DMS153 treated with DMSO at 0.1 percent for 48 hours (cell line): Measurements from ENCODE around the gene CBS.
"Not testable (repeated sequence)": the region's sequence is repeated elsewhere in the genome, so short reads cannot be mapped to it uniquely, and the experiment has no call there.

Experiments used
- DNase-seq: peaks from one replicate; lab custom pipeline; 2025; ENCODE audit not compliant: unreplicated experiment; lab: John Stamatoyannopoulos, UW

CBS gene

GRCh38 chr21:43068065-43068464, 7.6 kb downstream of the CBS start:
- not testable (repeated sequence) for DNase-seq

DNA sequence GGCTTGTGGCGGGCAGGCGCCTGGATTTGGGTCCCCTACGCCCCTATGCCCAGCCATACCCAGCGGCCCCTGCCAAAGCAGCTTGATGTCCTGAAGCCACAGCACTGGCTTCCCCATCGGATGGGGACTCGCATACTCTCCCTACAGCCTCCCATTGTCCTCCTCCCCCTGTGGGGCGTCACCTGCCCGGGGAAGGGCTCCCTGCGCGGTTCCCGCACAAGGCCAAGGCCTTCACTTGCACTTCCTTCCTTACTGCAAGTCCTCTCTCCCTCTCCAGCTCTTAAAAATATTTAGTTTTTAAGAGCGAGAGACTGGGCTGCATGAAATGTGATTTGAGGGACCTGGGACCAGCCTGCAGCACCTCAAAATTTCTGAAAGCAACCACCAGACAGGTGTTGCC, 8.9 kb downstream of the CBS start:
- not testable (repeated sequence) for DNase-seq

DNA sequence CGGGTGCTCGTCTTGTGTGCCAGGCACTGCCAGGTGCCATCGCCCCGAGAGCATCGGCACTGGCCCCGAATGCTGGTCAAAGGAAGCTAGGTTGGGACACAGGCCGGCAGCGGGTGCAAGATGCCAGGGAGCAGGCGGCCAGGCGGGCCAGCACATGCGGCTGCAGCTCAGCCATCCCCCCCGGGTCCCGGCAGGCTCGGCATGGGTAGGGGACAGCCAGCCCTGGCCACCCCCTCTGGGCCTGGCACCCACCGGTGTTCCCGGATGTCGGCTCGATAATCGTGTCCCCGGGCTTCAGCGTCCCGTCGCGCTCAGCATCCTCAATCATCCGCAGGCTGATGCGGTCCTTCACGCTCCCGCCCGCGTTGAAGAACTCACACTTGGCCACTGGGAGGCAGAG, 9.6 kb downstream of the CBS start:
- not testable (repeated sequence) for DNase-seq

DNA sequence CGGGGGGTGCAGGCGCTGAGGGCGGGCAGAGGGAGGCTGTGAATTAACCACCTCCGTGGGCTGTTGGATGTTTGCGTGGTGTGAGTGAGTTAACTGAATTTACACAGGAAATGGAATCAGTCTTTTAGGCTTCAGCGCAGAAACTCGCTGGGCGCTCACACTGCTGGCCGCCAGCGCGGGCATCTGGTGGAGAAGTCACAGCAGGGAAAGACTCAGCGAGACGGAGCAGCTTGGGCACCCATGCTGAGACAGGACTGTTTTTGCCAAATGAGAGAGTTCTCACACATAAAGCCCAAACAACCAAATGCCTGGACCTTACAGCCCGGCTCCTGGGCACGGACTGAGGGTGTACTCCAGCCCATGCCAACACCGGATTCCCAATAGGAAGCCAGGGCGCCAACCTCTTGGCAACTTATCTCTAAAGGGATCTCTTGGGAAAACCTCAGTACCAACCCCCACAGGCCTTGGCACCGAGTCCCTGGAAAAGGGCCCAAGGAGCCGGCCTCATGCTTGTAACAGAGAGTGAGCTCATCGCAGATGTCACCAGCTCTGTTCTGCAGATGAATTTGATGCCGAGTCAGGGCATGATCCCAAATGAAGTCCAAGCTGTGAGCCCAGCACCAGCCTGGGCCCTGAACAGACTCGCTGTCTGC, 11.2 kb downstream of the CBS start:
- DNase-seq: not testable (repeated sequence)

GRCh38 chr21:43062955-43063664, 12.5 kb downstream of the CBS start:
- not testable (repeated sequence) for DNase-seq

- not testable (repeated sequence) for DNase-seq
These were observed 22.5 kb downstream of the CBS start for GRCh38 chr21:43053112-43053511.

DNA sequence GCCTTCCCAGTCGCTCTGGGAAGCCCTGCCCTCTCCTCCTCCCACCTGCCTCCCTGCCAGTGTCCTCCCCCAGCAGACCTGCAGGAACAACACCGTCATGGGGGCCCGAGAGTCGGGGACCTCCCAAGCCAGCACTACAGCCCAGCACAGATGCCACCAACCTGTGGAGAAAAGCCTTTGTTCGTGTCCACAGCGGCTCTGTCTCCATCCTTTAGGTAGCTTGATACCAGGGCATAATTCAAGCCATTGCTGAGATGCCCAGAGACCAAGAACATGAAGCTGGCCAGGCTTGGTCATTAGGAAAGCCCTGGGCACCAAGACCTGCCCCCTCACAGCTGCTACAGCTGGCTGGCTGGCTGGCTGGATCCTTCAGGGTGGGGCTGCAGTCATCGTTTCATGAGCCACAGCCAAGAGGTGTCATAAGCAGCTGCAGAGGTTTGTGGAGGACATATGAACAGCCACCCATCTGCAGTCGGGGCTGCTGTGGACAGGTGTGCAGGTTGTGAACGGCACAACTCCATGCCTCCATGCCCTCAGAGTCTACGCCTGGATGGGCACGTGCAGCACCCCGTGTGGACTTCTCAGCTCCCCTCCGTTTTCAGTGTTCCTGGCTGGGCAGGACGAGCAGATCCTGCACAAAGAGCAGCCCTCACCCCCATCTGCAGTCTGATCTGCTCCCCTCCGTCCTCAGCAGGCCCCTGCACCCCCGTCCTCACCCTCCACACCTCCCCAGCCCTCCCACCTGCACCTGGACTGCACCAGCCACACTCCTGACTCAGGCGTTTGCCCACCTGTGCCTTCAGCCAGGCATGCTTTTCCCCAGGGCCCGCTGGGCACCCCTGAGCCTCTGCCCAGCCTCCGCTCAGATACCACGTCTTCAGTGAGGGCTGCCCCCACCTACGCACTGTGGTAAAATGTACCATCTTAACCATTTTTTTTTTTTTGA, 29.5 kb downstream of the CBS start:
- DNase-seq: not testable (repeated sequence)

DNA sequence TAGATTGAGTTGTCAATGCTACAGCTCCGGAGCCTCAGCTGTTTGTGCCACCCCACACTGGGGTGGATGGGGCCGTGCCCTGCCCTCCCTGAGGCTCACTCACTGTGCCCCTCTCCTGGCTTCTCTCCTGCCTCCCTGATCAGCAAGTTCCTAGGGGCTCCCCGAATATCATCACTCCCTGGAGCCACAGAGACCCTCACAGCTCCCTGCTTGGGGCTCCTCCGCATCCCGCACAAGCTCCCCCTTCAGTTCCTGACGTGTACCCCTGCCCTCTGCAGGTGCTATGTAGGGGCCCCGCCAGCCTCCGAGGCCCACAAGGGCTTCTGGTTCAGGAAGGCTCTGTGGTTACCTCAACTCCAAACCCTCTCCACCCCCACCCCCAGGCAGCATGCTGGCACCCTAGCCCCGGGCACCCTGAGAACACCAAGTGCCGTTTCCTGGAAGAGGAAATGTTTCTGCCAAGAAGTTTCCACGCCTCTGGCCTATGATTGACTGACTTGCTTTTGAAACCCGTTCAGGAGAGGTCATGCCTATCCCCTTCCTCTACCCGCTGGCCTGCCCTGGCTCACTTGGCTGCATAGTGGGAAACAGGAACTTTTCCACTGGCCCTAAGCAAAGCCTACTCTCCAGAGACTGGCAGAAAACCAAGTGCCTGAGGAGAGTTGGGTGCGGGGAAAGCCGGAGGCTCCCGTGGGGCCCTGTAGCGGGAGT, 30.3 kb downstream of the CBS start:
- not testable (repeated sequence) for DNase-seq

DNA sequence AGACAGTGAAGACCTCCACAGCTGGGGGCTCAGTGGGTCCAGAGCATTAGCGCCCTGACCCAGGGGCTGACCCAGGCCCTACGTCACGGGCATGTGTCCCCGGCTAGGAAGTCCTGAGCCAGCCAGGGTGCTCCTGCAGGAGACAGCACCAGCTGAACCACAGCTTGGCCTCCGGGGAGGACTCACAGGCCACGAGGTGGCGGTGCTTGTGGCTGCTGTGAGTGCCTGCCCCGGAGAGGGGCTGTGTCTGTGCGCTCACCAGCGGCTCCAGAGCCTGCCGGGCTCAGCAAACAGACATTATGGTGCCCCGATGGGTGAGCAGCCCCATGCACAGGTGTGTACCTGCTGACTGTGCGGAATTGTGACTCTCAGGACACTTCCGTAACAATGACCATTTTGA, 31.1 kb downstream of the CBS start:
- DNase-seq: not testable (repeated sequence)

DNA sequence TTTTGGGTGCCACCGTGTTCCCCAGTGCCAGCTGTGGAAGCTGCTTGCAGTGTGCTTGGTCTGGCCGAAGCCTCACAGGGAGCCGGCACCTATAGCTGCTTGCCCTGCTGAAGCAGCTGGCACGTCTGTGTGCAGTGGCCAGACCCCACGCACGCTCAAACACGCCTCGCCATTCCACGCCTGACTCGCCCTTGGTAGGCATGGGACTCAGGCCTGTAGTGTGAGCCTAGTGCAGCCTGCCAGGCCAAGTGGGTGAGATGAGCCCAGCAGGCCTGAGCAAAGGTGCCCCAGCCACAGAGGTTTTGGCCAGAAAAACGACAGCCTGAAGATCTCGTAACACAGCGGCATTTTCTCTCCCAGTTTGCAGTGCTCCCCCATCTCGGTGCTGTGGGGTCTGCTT, 32.3 kb downstream of the CBS start:
- not testable (repeated sequence) for DNase-seq

DNA sequence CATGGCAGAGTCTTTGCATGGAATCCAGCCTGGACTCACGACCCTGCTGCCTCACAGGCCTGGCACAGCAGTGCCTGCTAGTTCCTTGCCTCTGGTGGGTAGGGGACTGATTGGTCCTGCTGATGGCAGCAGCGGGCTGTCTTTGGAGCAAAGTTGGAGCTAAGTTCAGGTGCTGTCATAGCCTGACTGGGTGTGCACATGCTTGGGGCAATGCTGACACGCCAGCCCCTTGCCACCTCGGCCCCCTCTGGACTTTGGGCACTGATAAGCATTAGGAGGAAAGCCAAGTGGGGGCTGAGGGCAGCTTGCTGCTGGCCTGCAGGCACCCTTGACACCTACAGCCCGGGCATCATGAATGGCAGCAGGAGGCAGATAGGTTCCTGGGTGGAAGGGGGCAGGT, 33.5 kb downstream of the CBS start:
- DNase-seq: not testable (repeated sequence)

- not testable (repeated sequence) for DNase-seq
These were observed 37.0 kb downstream of the CBS start for GRCh38 chr21:43038659-43039044.

DNA sequence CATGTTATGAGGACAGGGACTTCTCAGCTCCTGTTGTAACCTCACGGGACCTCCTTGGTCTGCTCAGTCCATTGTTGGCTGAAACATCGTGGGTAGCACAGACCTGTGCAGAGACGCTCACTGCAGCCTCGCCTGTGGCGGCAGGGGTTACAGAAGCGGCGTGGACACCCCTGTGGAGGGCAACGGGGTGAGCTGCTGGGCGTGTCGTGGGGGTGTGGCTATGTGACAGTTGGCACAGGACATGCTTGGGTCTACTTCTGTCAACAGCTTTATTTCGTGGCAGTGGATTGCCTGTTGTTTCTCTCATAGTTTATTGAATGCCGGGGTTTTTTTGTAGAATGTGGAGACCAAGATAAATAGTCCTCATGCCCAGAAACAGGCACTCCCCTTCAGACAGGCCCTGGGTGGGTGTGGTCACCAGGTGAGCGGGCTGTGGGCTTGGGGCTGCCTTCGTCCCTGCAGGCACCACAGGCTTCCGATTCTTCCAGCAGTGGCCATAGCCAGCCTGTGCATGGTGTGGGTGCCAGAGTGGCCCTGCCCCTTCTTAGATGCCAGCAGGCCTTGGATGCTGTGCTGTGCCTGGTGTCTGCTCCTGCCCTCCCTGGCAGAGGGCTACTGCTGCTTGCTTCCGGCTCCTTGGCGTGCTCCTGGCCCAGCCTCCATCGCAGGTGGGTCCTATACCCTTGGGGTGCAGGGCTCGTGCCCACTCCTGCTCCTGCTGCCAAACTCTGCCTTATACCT, 37.5 kb downstream of the CBS start:
- DNase-seq: not testable (repeated sequence)

- DNase-seq: not testable (repeated sequence)
These were observed 38.7 kb downstream of the CBS start for GRCh38 chr21:43036889-43037288.

DNA sequence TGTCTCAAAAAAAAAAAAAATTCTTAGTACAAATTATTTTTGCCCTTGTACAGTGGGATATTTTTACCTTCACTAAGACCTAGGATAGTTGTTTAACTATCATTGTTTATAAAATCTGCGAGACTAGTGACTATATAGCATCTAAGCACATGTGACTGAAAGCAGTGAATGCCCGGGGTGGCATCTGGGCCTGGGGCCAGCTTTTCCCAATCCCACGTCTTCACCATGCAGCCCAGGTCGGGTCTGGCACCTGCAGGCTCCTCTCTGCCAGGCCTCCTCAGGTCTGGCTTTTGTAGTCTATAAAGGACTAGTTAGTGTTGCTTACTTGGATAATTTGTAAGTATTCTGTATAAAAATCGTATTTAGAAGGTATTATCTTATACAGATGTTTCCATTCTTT, 40.8 kb downstream of the CBS start:
- DNase-seq: no peak

- DNase-seq: no peak
These were observed 41.5 kb downstream of the CBS start for GRCh38 chr21:43034101-43034500.

DNA sequence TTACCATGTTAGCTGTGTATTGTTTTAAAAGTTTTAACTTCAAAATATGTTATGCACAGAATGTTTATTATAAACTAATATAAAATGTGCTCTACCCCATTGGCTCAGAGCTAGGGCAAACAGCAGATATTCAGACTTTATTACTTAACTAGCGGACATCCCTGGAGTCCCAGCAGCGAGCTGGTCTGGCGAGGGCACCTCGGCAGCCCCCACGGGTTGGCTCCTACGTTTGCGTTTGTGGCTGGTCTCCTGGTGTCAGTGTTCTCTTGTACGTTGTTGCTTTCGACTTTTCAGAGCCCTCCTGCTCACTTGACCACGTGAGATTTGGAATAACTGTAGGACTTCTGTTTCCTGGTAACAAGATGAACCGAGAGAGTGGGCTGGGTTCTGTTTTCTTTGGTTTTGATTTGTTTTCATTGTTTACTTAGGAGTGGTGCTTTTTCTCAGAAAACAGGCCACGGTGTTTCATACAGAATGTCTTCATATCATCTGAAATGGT, 44.5 kb downstream of the CBS start:
- DNase-seq: no peak

GRCh38 chr21:43029785-43030184, 45.9 kb downstream of the CBS start:
- DNase-seq: no peak

GRCh38 chr21:43027846-43028731, 47.5 kb downstream of the CBS start:
- no peak for DNase-seq
